HG03108 (cell line): ENCODE measurements around the gene DYNLT2.
A peak's percentile ranks its signal among the peaks of the same experiment; 100 is the strongest.

Experiments used
- ATAC-seq: cut with Tn5 transposase; IDR thresholded peaks from one replicate; pipeline ENCODE4 v1.9.1; 2021; ENCODE audit warnings: moderate library complexity; ENCODE audit not compliant: unreplicated experiment

The DYNLT2 gene

DNA sequence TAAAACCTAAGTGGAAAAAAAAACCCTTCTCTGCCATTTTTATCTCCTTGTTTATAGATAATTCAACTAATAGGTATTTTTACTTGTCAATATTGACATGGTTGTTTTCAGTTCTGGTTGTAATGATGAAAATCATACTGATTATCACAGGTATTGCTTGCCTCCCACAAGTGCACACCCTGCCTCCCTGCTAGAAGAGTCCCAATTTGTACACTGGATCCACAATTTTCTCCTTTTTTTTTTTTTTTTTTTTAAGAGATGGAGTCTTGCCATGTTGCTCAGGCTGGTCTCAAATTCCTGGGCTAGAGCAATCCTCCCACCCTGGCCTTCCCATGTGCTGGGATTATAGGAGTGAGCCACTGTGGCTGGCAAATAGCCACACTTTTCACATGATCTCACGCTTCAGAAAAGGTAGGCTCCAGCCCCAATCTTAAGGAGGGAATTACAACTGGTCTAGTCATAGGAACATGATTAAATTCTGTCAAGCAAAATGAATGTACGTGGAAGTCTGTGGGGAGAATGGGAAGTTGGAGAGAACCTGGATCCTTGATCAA lies 12.3 kb downstream of the DYNLT2 start:
- ATAC-seq: no peak

DNA sequence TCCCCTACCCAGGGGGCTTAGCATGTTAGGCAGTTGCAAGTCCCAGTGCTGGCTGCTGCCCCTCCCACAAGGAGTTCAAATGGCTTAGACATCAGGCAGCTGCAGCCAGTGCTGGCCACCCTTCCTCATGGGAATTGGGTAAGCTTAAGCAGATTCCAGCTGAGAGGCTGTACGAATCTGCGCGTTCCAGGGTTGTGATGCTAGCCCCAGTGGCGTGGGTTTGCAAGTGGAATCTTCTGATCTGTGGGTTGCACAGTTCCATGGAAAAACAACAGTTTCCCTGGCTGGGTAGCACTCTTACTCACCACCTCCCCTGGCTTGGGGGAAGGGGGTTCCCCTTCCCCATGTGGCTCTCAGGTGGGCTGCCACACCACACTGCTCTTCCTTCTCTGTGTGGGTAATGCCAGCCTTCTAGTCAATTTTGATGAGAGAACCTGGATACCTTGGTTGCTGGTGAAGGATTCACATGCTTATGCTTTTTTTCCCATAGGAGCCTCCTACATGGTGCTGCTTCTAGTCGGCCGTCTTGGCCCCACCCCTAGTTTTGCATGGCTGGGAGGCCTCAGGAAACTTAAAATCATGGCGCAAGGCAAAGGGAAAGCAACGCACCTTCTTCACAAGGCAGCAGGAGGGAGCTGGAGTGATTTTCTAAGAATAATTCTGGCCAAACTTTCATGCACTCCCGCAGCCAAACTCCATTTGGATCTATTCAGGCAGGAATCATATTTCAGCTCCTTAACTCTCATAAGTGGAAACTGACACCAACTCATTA lies 13.0 kb downstream of the DYNLT2 start:
- no peak for ATAC-seq

DNA sequence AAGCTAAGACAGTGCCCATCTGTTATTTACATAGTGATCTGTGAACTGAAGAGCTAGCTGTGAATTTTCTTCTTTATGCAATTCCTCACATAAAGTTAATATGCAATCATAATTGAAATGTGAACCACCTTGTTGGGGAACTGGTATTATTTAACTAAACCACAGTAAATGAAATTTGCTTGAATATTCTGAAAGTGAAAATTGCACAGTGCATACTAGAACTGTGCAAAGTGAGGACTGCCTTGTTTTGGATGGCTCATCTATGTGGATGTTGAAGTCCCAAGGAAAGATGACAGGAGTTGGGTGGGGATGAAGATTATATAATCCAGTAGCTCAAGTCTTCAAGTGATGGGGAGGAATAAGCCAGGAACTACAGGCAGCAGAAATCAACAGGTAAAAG lies 21.4 kb downstream of the DYNLT2 start:
- no peak for ATAC-seq

DNA sequence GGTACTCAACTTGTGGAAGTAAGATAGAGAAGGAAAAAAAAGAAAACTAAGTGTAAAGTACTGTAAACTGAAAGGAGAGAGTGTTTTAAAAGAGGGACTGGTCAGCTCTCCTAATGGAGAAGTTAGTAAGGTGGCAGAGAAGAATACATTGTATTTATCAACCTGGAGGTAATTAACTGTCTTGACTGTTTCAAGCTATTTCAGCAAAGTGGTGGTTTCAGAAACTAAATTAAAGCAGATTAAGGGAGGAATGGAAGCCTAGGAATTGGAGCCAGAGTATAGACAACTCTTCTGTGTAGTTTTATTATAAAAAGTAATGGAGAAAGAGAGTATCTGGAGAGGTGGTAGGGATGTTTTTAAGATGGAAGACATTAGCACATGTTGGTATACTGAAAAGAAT lies 24.4 kb downstream of the DYNLT2 start:
- no peak for ATAC-seq

DNA sequence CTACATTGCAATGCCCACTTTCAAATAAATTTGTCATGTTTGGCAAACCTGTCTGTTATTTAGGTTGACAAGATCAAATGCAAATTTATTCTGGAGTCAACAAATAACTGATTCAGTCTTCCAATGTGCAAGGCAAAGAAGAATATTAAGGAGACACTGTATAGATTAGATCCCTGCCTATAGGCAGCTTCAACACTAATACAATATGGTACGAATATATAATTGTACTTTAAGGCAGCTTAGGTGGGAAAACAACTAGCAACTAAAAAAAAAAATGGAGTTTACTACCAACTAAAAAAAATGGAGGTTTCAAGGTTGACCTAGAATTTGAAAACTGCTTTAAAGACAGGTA lies 25.3 kb downstream of the DYNLT2 start:
- no peak for ATAC-seq

DNA sequence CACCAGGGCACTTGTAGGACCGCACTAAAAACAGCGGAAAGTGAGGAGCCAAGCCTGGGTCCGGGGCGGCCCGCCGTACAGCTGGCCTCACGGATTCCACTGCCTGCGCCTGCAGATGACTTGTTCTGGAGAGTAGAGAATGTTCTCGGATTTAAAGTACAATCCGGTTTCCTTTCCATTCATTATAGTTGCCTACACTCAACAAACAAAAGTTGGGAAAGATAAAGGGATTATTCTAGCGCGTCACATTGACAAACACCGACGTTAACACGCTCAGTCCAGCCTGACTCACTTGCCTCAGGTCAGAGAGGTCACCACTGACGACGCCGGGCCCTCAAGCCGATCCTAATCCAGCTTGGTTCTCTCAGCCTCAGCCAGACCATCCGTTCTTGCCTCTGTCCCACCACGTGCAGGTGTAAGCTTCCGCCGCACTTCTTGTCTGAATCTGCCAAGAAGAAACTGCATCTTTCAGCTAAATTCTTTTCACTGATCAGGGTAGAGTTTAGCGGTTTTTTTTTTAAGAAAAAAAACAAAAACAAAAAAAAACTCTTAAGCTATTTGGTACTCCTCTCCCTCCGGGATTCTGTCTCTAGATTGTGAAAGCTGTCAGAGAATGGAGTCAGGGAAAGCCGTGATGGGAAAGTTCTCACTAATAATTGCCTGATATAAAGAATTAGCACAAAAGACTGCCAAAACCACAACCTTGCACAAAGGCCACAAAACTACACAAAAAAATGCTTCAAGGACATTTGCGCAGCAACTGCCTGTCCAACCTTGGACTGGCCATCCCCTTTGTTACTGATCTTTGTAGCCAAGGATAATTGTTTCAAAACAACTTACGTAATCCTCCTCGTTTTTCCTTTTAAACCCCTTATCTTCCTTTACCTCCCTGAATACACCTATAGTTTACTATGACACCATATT lies 26.0 kb downstream of the DYNLT2 start:
- ATAC-seq: peak; percentile 12

DNA sequence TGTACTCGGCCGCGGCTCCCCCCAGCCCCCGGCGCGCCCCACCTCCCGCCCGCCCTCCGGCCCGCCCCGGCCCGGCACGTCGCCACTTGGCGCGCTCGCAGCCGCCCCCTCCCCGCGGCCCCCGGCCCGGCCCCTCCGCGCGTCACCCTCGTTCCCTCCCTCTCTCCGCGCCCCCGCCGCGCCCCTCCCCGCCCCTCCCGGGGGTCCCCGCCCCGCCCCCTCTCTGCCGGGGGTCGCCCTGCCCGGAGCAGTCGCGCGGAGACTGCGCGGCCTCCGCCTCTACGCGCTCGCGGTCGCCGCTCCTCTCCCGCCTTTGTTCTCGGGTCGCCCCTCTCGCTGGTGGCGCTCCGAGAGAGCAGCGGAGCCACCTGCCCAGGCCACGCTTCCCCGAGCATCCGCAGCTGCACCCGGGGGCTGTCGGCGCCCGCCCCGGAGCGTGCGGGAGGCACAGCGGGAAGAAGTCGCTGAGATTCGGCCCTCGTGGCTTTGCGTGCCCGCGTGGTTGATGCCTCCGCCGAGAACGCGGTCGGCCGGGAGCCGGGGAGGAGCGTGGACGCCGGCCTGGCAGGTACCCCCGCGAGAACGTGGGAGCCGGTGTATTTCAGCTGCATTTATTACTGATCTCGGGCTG lies 26.8 kb downstream of the DYNLT2 start, which contains the start of gene PHF10:
Gene PHF10, minus strand, starts transcription at position 7 of the 631 bp plus-strand sequence. CDS start 569 bp downstream, outside the sequence.
- ATAC-seq: peak; percentile 34

DNA sequence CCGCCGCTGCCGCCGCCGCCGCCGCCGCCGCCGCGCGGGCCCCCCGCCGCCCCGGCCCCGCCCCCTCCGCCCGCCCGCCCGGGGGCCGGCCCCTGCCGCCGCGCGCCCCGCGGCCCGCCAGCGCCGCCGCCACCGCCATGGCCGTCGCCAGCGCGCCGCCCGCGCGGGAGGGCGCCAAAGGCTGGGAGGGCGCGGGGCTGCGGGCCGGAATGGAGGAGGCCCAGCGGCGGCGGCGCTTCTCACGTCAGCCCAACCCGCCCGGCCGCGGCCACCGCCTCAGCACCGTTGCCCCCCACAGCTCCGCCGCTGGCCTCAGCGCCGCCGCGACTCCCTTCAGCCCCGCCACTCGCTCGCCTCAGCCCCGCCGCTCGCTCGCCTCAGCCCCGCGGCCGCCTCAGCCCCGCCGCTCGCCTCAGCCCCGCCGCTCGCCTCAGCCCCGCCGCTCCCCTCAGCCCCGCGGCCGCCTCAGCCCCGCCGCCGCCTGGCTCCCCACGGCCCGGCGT lies 27.3 kb downstream of the DYNLT2 start:
- ATAC-seq: peak; percentile 34

DNA sequence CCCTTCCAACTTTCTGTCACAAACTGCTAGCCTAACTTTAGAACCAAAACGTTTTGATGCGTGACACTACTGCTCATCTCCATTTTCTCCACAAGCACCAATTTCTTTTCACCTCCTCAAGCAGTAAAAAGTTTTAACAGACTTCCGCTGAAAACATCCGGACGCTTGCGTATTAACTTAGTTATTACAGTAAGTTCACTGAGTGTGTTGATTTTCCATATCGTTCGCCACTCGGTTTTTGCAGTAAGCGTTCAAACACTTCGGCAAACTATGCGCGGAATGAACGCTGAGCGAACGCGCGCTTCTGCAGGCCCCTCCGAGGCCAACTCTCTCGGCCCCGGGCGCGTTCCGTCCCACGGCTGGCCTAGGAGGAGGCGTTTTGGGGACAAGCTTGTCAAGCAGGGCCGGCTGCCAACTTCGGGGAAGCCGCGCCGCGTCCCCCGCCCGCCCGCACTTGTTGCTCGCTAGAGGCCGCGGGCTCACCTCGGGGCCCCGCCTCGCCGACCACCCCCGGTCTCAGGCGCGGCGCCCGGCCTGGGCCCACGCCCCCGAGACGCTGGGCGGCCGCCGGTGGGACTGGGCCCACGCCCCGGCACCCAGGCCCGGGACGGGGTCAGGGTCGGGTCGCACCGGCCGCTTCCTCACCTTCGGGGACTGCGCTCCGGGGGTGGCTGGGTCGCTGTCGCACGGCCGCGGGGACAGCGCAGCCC lies 28.0 kb downstream of the DYNLT2 start:
- peak; percentile 30 for ATAC-seq

DNA sequence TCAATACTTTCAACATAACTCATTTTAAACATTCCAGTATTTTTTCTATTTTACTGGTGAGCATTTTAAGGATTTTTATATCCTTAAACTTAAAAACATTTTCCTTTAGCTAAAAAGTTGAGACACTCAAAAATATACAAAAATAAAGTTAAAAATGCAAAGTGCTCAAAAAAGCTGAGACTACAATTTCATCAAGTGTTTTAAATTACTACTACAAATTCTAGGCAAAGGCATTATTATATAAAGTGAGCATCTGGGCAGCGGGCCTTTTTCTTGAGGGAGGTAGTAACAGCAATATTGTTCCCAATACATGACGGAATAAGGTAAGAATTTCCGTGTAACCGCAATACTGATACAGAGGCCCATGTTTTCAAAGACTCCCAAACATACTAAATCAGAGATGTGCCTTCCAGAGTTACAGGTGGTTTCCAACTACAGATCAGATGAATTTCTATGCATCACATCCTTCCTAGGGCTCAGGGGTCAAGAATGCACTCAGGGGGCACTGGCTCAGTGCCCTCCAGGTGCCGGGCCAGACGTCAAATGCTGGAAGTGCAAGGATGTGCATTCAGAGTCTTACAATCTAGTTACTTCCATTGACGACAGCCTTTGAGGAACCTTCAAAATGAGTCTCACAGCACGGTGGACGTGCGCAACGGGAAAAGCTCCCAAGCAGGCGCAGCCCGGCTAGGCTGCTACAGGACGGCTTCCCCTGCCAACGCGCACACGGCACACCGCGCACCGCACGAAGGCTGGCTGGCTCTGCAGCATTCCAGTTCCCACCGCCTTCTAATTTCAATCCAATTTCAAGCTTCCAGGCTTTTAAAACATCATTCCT lies 28.8 kb downstream of the DYNLT2 start:
- no peak for ATAC-seq

DNA sequence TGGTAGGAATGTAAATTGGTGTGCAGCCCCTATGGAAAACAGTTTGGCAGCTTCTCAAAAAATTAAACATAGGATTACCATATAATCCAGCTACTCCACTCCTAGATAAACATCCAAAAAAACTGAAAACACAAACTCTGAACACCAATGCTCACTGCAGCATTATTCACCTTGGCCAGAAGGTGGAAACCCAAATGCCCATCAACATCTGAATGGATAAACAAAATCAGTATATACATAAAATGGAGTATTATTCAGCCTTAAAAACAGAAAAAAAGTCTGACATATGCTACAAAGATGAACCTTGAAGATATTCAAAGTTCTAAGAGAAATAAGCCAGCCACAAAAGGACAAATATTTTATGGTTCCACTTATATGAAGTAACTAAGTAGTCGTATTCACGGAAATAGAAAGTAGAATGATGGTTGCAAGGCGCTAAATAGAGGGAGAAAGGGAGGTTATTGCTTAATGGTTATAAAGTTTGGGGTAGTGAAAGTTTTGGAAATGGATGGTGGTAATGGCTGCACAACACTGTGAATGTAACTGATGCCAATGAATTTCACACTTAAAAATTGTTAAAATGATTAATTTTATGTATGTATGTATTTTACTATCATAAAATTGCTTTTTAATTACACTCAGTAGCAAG lies 31.0 kb downstream of the DYNLT2 start:
- no peak for ATAC-seq

DNA sequence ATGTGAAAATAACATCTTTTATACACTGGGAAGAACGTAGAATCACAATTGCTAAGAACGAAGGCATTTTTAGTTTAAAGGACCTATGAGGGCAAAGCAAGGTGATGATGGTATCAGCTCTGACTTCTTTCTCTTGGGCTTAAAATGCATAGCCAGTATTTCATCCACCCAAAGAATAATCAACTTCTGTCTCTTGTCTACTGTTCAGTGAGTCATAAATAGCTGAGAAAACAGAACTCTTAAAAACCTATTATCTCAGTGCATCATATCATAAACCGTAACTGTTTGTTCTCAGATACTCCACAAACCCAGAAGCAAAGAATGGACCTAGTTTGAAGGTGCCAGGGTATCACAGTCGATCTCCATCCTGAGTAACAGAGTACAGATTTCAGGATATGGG lies 32.3 kb downstream of the DYNLT2 start:
- no peak for ATAC-seq

DNA sequence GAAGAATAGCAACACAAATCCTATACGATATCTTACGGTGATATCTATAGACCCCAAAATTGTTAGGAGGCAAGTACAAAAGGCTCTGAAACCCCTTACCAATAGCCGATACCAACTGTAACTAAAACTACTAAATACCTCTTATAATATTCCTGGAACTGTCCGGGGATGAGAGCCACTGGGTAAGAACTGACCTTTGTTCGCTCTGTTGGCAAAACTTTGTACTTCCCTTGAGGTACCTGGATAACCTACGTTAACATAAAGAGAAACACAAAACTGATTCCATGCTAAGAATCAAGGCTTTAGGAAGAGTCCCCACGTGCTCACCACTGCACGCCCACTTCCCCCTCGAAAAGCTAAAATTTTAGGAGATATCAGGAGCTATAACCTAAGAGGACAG lies 36.8 kb downstream of the DYNLT2 start:
- no peak for ATAC-seq

DNA sequence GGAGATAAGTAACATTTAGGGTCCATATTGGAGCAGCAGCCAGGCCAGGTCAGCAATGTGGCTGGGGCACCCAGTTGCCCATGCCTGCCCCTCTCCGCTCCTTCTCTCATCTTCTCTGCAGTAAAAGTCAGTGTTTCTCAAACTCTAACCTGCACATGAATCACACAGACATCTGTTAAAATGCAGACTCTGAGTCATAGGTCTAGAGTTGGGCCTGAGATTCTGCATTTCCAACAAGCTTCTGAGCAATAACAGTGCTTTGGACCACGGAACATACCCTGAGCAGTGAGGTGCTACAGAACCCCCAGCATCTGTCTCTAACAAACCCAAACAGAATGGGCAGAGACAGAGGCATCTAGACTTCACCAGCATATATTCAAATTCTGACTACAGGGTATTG lies 37.2 kb downstream of the DYNLT2 start:
- ATAC-seq: no peak

DNA sequence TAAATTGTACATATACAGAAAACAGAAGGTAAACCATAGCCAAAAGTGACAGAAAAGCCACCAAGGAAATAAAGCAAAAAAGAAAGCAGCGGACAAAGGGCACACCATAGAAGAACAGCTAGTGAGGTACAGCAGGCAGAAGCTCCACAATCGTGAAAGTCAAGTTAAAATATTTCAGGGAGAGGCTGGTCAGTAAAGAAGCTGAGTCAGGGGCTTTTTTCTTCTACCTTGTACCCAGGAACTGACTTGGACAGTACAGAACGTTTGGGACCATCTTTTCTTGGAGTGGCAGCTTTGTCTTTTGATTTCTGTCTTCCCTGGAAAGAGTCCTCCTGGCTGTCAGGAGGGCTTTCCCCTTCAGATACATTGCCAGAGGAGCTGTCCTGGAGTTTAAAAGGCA lies 41.4 kb downstream of the DYNLT2 start:
- ATAC-seq: no peak

DNA sequence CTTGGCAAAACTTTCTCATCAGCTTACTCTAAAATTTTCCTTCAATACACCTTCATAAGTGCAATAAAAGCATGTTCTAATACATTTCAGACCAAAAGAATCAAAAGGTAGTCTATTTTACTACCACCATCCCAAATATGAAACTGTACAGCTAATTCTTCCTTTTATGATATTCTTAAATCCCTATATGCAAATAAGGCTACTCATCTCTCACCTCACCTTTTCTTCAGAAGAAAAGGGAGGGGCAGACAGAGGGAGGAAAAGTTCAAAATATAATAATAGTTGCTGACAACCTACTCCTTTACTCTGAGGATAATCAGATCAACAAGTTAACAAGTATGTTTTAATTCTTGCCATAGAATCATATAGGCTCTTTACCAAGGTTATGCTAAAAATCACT lies 42.1 kb downstream of the DYNLT2 start:
- ATAC-seq: no peak

DNA sequence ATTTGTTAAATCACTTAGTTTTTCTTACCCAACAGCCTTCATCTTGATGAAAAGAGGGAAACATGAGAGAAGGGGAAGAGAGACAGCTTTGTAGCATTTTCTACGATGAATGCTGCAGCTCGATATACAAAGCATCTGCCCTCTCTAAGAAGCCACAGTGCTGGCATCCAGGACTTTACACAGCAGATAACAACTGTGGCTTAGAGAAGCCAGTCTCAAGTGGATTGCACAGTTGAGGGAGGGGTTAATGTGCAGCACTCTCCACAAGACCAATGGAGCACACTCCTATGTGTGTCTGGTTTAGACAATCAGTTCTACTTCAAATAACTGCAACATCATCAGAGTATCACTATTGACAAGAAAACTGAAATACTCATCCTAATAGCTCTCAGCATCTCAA lies 43.6 kb downstream of the DYNLT2 start:
- ATAC-seq: no peak

DNA sequence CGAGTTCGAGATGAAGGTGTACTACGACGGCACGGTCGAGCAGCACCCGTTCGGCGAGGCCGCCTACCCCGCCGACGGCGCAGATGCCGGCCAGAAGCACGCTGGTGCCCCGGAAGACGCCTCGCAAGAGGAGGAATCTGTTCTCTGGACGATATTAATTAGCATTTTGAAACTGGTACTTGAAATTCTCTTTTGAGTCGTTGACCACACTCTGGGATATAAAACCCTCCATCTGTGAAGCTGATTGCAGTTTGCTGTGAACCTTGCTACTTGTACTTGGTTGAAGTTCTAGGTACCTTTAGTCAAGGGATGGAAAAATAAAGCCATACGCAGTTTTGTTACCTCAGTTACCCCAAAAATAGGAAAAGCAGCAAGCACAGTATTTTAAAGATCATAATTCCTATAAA lies 48.5 kb downstream of the DYNLT2 start:
- peak; percentile 10 for ATAC-seq
